Left ventricle myocardium inferior (tissue), 1 donor: ENCODE data around the gene DOCK3. TPM values are rescaled to one million over a fixed set of nuclear protein-coding genes. Genes with fewer than 3 reads are reported as not detected.
"Not testable (repeated sequence)": the region's sequence is repeated elsewhere in the genome, so short reads cannot be mapped to it uniquely, and the experiment has no call there.

Experiments used
- DNase-seq: peaks from one replicate; pipeline ENCODE4 v3.0.0-alpha.2; 2020
- H3K27ac ChIP-seq: fragments of 200-600 bp; replicated peaks from 2 replicates; pipeline ENCODE4 v1.8.0; 2021
- H3K27me3 ChIP-seq: fragments of 200-600 bp; 2 replicates; pipeline ENCODE4 v1.8.0; 2021; ENCODE audit warnings: low read depth
- H3K36me3 ChIP-seq: fragments of 200-600 bp; 2 replicates; pipeline ENCODE4 v1.8.0; 2021
- H3K4me1 ChIP-seq: fragments of 200-600 bp; 2 replicates; pipeline ENCODE4 v1.8.0; 2021
- H3K4me3 ChIP-seq: fragments of 200-600 bp; 2 replicates; pipeline ENCODE4 v1.8.0; 2021; ENCODE audit warnings: mild to moderate bottlenecking, moderate library complexity
- H3K9me3 ChIP-seq: fragments of 200-600 bp; replicated peaks from 2 replicates; pipeline ENCODE4 v1.8.0; 2021
- CTCF ChIP-seq: fragments of 200-600 bp; IDR thresholded peaks from 2 replicates; pipeline ENCODE4 v1.8.0; 2021; ENCODE audit warnings: antibody characterized with exemption, mild to moderate bottlenecking, borderline replicate concordance
- intact Hi-C: fragments of 100-400 bp; cut with micrococcal nuclease; formaldehyde crosslinking; loops from one replicate; pipeline ENCODE4 v1.11.0; 2022
- total RNA-seq: library from RNA; stranded (reverse); fragmentation: NEBNext Ultra II Directional; extraction: Animal tissue kit (Norgen Biotek cat#: 25700); gene quantifications from one replicate; pipeline ENCODE4 v1.2.1, GENCODE V29; 2021
- donor health status: DM: no; HTN: yes; CAD: no; lungs with severe emphysema.

Gene DOCK3
- total RNA-seq, 1 donor from 2014 or later = 3.9 TPM

- H3K4me1 ChIP-seq = no peaks in the 10 kb centered on the region
- peaks cover 31% of the 10 kb centered on the region for H3K9me3 ChIP-seq
- intact Hi-C loops = no loop called here
- no peak for DNase-seq
- H3K4me3 ChIP-seq = no peak overlapping the region
- TF ChIP-seq CTCF = no peak
- no peak overlapping the region for H3K27ac ChIP-seq
- no peaks in the 10 kb centered on the region for H3K36me3 ChIP-seq
- H3K27me3 ChIP-seq = no peaks in the 10 kb centered on the region
Observed at GRCh38 chr3:51283421-51283820, 608.7 kb downstream of the DOCK3 start.

- no peaks in the 10 kb centered on the region for H3K4me1 ChIP-seq
- peaks cover 28% of the 10 kb centered on the region for H3K9me3 ChIP-seq
- no peaks in the 10 kb centered on the region for H3K27me3 ChIP-seq
- intact Hi-C loops = no loop called here
- no peak overlapping the region for H3K27ac ChIP-seq
- H3K4me3 ChIP-seq = no peak overlapping the region
- no peak for TF ChIP-seq CTCF
- no peaks in the 10 kb centered on the region for H3K36me3 ChIP-seq
- no peak for DNase-seq
Observed at GRCh38 chr3:51295625-51296024, 620.9 kb downstream of the DOCK3 start.

- Histone ChIP-seq H3K4me1 (no peaks in the 10 kb centered on the region), H3K36me3 (no peaks in the 10 kb centered on the region), H3K27me3 (no peaks in the 10 kb centered on the region), H3K4me3 (no peak overlapping the region), H3K27ac (no peak overlapping the region), H3K9me3 (peaks cover 28% of the 10 kb centered on the region)
- intact Hi-C loops = no loop called here
- no peak for DNase-seq
- no peak for TF ChIP-seq CTCF
Observed at GRCh38 chr3:51297333-51297732, 622.6 kb downstream of the DOCK3 start.

GRCh38 chr3:51304230-51304629 lies 629.5 kb downstream of the DOCK3 start:
- intact Hi-C loops = no loop called here
- Histone ChIP-seq H3K4me1 (no peaks in the 10 kb centered on the region), H3K27ac (no peak overlapping the region), H3K36me3 (no peaks in the 10 kb centered on the region), H3K9me3 (peaks cover 35% of the 10 kb centered on the region), H3K27me3 (no peaks in the 10 kb centered on the region), H3K4me3 (no peak overlapping the region)
- no peak for TF ChIP-seq CTCF
- DNase-seq = no peak

GRCh38 chr3:51306093-51306492 lies 631.4 kb downstream of the DOCK3 start:
- no peak for TF ChIP-seq CTCF
- H3K4me1 ChIP-seq = no peaks in the 10 kb centered on the region
- H3K27me3 ChIP-seq = no peaks in the 10 kb centered on the region
- no peak for DNase-seq
- intact Hi-C loops = no loop called here
- H3K9me3 ChIP-seq = peaks cover 29% of the 10 kb centered on the region
- no peak overlapping the region for H3K4me3 ChIP-seq
- no peaks in the 10 kb centered on the region for H3K36me3 ChIP-seq
- H3K27ac ChIP-seq = no peak overlapping the region

- Histone ChIP-seq H3K9me3 (peaks cover 15% of the 10 kb centered on the region), H3K27me3 (no peaks in the 10 kb centered on the region), H3K36me3 (no peaks in the 10 kb centered on the region), H3K27ac (no peak overlapping the region), H3K4me1 (no peaks in the 10 kb centered on the region), H3K4me3 (no peak overlapping the region)
- intact Hi-C loops = no loop called here
- DNase-seq = no peak
- no peak for TF ChIP-seq CTCF
Observed at GRCh38 chr3:51307458-51307857, 632.7 kb downstream of the DOCK3 start.

GRCh38 chr3:51307945-51308607 lies 633.3 kb downstream of the DOCK3 start:
- intact Hi-C loops, H3K27me3 ChIP-seq, DNase-seq, H3K36me3 ChIP-seq, H3K4me3 ChIP-seq, H3K27ac ChIP-seq, H3K4me1 ChIP-seq: not testable (repeated sequence)
- H3K9me3 ChIP-seq = peaks cover 12% of the 10 kb centered on the region
